NCI-H510A (cell line): ENCODE measurements around the gene UBASH3A.

Source experiments
- DNase-seq: peaks from one replicate; lab custom pipeline; 2025; lab: John Stamatoyannopoulos, UW

UBASH3A gene

GRCh38 chr21:42451941-42452340 lies 48.2 kb downstream of the UBASH3A start:
- no peak for DNase-seq

- no peak for DNase-seq
These were observed 48.9 kb downstream of the UBASH3A start for GRCh38 chr21:42452401-42453223.

GRCh38 chr21:42453224-42453985 lies 49.7 kb downstream of the UBASH3A start:
- no peak for DNase-seq

GRCh38 chr21:42453986-42454570 lies 50.4 kb downstream of the UBASH3A start:
- no peak for DNase-seq

GRCh38 chr21:42454786-42455185 lies 51.1 kb downstream of the UBASH3A start:
- no peak for DNase-seq

GRCh38 chr21:42455196-42455595 lies 51.5 kb downstream of the UBASH3A start:
- DNase-seq, result no peak

- DNase-seq, result no peak
These were observed 52.2 kb downstream of the UBASH3A start for GRCh38 chr21:42455754-42456440.

- DNase-seq, result no peak
These were observed 52.8 kb downstream of the UBASH3A start for GRCh38 chr21:42456457-42456856.

GRCh38 chr21:42459082-42459460 lies 55.4 kb downstream of the UBASH3A start:
- no peak for DNase-seq

GRCh38 chr21:42459546-42460215 lies 56.0 kb downstream of the UBASH3A start:
- DNase-seq, result no peak

GRCh38 chr21:42460391-42461184 lies 56.9 kb downstream of the UBASH3A start:
- peak; percentile 81 for DNase-seq

- DNase-seq, result no peak
These were observed 57.5 kb downstream of the UBASH3A start for GRCh38 chr21:42461185-42461520.

GRCh38 chr21:42461881-42462877 lies 58.5 kb downstream of the UBASH3A start:
- DNase-seq, result peak; percentile 71

GRCh38 chr21:42463861-42464515 lies 60.3 kb downstream of the UBASH3A start:
- DNase-seq, result no peak

- DNase-seq, result no peak
These were observed 61.5 kb downstream of the UBASH3A start for GRCh38 chr21:42465008-42465802.

- DNase-seq, result no peak
These were observed 62.1 kb downstream of the UBASH3A start for GRCh38 chr21:42465803-42466127.

- no peak for DNase-seq
These were observed 63.0 kb downstream of the UBASH3A start for GRCh38 chr21:42466700-42467099.

GRCh38 chr21:42467140-42467983 lies 63.7 kb downstream of the UBASH3A start:
- DNase-seq, result no peak
